Vagina (tissue), 2 donors: ENCODE measurements around the gene SLC37A1.

Experiments
- CTCF ChIP-seq, 3 experiments: fragments of 450-650 bp in 2 of 3; fragments of 200-600 bp in 1 of 3; sonication (generic) in 1 of 3; IDR thresholded peaks; one replicate each; pipeline ENCODE4 v1.5.1; 2017 to 2019; ENCODE audit warnings: antibody characterized with exemption in 3 of 3, mild to moderate bottlenecking in 2 of 3, moderate library complexity in 2 of 3
- POLR2A ChIP-seq, 2 donors: fragments of 450-650 bp; IDR thresholded peaks; one replicate each; pipeline ENCODE4 v1.6.1; 2017; ENCODE audit warnings: antibody characterized with exemption in 2 of 2, mild to moderate bottlenecking in 2 of 2, moderate library complexity in 2 of 2

DNA sequence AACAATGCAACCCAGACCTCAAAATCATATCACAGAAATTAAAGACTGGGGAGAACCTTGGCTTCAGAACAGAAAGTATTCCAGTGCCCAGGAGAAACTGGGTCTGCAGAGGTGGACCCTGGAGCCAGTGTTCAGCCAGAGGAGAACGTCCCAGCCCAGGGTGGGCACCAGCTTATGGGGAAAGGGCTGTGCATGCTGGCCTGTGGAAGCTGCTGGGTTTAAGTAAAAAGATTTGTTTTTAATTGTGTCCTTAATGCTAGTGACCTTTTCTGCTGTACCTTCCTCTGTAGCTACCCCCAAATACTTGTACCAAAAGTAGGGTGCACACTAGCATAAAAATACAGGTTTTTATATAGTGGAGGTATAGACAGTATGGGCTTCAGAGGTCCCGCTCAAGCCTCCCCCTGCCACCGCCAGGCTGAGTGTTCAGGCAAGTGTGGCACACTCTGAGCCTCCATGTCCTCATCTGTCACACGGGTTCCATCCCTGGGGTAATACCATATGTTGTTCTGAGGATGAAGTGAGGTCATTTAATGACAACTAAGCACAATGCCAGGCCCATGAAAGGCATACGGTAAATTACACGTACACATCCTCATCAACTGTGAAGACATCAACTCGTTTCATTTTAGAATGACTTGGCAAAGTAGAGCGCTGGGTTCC, 47.0 kb downstream of the SLC37A1 start:
- TF ChIP-seq POLR2A (IDR thresholded peaks at IDR 0.05) (no peak), CTCF (IDR thresholded peaks at IDR 0.05) (no peak)
